Mesenchymal stem cell (in vitro differentiated cells and primary cell): ENCODE data around the gene PCNX4.
A peak's percentile ranks its signal among the peaks of the same experiment; 100 is the strongest.

Experiments used
- DNase-seq: peaks from one replicate; pipeline ENCODE4 v3.0.0-alpha.2; 2013
- H2AFZ ChIP-seq: one replicate; pipeline ENCODE4 v1.6.1; 2013; ENCODE audit warnings: low read depth, mild to moderate bottlenecking, control low read depth, inconsistent platforms, low read length, moderate library complexity
- H2AK5ac ChIP-seq: 2 replicates; pipeline ENCODE4 v1.6.1; 2013; ENCODE audit warnings: low read length, moderate library complexity, mild to moderate bottlenecking, inconsistent platforms; ENCODE audit not compliant: severe bottlenecking
- H2BK120ac ChIP-seq: one replicate; pipeline ENCODE4 v1.6.1; 2013; ENCODE audit warnings: low read depth, mild to moderate bottlenecking, inconsistent platforms, low read length, moderate library complexity
- H2BK12ac ChIP-seq, 2 experiments: one replicate each; pipeline ENCODE4 v1.6.1; 2013; ENCODE audit warnings: inconsistent platforms in 2 of 2, low read length in 2 of 2, mild to moderate bottlenecking in 2 of 2, moderate library complexity in 2 of 2, control low read depth in 1 of 2
- H2BK15ac ChIP-seq: one replicate; pipeline ENCODE4 v1.6.1; 2013; ENCODE audit warnings: mild to moderate bottlenecking, low read depth, inconsistent platforms; ENCODE audit not compliant: poor library complexity, severe bottlenecking
- H2BK5ac ChIP-seq: 2 replicates; pipeline ENCODE4 v1.6.1; 2013; ENCODE audit warnings: low read depth, mild to moderate bottlenecking, low read length, control low read depth, inconsistent platforms; ENCODE audit not compliant: poor library complexity, severe bottlenecking
- H3K14ac ChIP-seq, 2 experiments: one replicate each; pipeline ENCODE4 v1.6.1; 2013; ENCODE audit warnings: inconsistent platforms in 2 of 2, low read length in 2 of 2, control low read depth in 1 of 2, mild to moderate bottlenecking in 1 of 2, moderate library complexity in 1 of 2
- H3K18ac ChIP-seq, 2 experiments: one replicate each; pipeline ENCODE4 v1.6.1; 2013; ENCODE audit warnings: inconsistent platforms in 2 of 2, low read length in 2 of 2, control low read depth in 1 of 2, low read depth in 1 of 2, mild to moderate bottlenecking in 1 of 2
- H3K23ac ChIP-seq, 2 experiments: one replicate each; pipeline ENCODE4 v1.6.1; 2013; ENCODE audit warnings: inconsistent platforms in 2 of 2, low read length in 2 of 2, mild to moderate bottlenecking in 2 of 2, moderate library complexity in 2 of 2, control low read depth in 1 of 2
- H3K27ac ChIP-seq: 2 replicates; pipeline ENCODE4 v1.5.1; 2013; ENCODE audit warnings: mild to moderate bottlenecking, moderate library complexity, low read length, control low read depth, inconsistent platforms; ENCODE audit not compliant: poor library complexity, severe bottlenecking
- H3K27me3 ChIP-seq, 2 experiments: 2 replicates each; pipeline versions ENCODE4 v1.6.1 to v1.7.0; 2013; ENCODE audit warnings: low read length in 2 of 2, mild to moderate bottlenecking in 2 of 2, moderate library complexity in 2 of 2, control low read depth in 1 of 2, inconsistent platforms in 1 of 2; ENCODE audit not compliant: control insufficient read depth in 1 of 2, insufficient read depth in 1 of 2
- H3K36me3 ChIP-seq, 2 experiments: 2 replicates each; pipeline versions ENCODE4 v1.6.1 to v1.7.0; 2013; ENCODE audit warnings: low read length in 2 of 2, control low read depth in 1 of 2, inconsistent platforms in 1 of 2, low read depth in 1 of 2, mild to moderate bottlenecking in 1 of 2; ENCODE audit not compliant: insufficient read depth in 2 of 2, control insufficient read depth in 1 of 2
- H3K4ac ChIP-seq, 2 experiments: one replicate each; pipeline ENCODE4 v1.6.1; 2013; ENCODE audit warnings: inconsistent platforms in 2 of 2, low read length in 2 of 2, mild to moderate bottlenecking in 2 of 2, moderate library complexity in 2 of 2, control low read depth in 1 of 2, low read depth in 1 of 2
- H3K4me1 ChIP-seq: 2 replicates; pipeline ENCODE4 v1.6.1; 2013; ENCODE audit warnings: low read depth, low read length, control low read depth; ENCODE audit not compliant: control insufficient read depth, insufficient read depth
- H3K4me2 ChIP-seq: 2 replicates; pipeline ENCODE4 v1.6.1; 2013; ENCODE audit warnings: low read length, mild to moderate bottlenecking, inconsistent platforms; ENCODE audit not compliant: poor library complexity, severe bottlenecking
- H3K4me3 ChIP-seq, 2 experiments: 2 replicates each; pipeline versions ENCODE4 v1.5.1 to v1.7.0; 2013; ENCODE audit warnings: low read length in 2 of 2, mild to moderate bottlenecking in 2 of 2, control low read depth in 1 of 2, low read depth in 1 of 2; ENCODE audit not compliant: insufficient read depth in 1 of 2
- H3K79me1 ChIP-seq: replicated peaks from 2 replicates; pipeline ENCODE4 v1.6.1; 2013; ENCODE audit warnings: mild to moderate bottlenecking, control low read depth, low read length, inconsistent platforms; ENCODE audit not compliant: poor library complexity, severe bottlenecking
- H3K9ac ChIP-seq: 2 replicates; pipeline ENCODE4 v1.7.0; 2013; ENCODE audit warnings: mild to moderate bottlenecking, low read length, moderate library complexity
- H3K9me3 ChIP-seq: 2 replicates; pipeline ENCODE4 v1.7.0; 2013; ENCODE audit warnings: mild to moderate bottlenecking, low read length; ENCODE audit not compliant: control insufficient read depth
- H4K8ac ChIP-seq: one replicate; pipeline ENCODE4 v1.6.1; 2013; ENCODE audit warnings: inconsistent platforms, mild to moderate bottlenecking, low read length, moderate library complexity
- H4K91ac ChIP-seq: one replicate; pipeline ENCODE4 v1.6.1; 2013; ENCODE audit warnings: mild to moderate bottlenecking, low read length, inconsistent platforms
- WGBS: methylation state at CpG from one replicate; pipeline ENCODE4 v1.1.7; 2013; ENCODE audit warnings: mixed read lengths; 5-methylcytosine and 5-hydroxymethylcytosine counted together

PCNX4 gene

DNA sequence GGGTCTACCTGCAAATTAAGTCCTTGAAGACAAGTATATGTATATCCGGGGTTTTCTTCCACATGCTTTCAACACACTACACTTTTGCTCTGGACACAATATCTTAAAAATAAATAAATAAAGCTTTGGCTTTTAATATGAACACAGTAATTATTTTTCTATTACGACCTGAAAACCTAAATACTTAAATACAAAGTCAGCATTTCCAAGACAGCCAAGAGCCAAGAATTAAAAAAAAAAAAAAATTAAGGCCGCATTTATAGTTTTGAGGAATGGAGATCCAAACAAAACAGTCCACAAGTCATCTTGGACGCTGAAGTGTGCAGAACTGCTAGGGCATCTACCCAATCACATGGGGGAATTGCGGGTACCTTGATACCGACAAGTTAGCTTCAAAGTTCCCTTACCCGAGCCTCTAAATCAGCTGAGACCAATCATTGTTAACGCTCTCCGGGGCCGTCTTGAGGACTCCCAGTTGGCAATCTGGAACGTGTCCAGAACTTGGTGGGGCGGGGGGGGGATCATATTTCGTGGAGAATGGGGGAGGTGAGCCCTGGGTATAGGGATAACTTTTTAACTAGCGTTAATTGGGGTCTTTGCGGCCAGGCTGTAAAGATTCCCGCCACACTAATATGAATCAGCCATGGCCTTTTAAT is 731 bp upstream of the PCNX4 start:
- no peaks in the 10 kb centered on the region for H3K36me3 ChIP-seq
- H3K4me1 ChIP-seq, result peaks cover 3% of the 10 kb centered on the region
- H2BK5ac ChIP-seq, result no peak overlapping the region
- peak overlapping the region; percentile 78 for H3K4me2 ChIP-seq
- no peaks in the 10 kb centered on the region for H3K9me3 ChIP-seq
- H3K27me3 ChIP-seq, result no peaks in the 10 kb centered on the region
- no peak overlapping the region for H2AK5ac ChIP-seq
- peaks cover 2% of the 10 kb centered on the region for H3K79me1 ChIP-seq
- DNase-seq, result peak; percentile 75
- no peak overlapping the region for H3K14ac ChIP-seq
- no peak overlapping the region for H3K23ac ChIP-seq
- no peak overlapping the region for H2AFZ ChIP-seq
- H2BK120ac ChIP-seq, result peak overlapping the region; percentile 86
- H4K8ac ChIP-seq, result peak overlapping the region; percentile 66
- H4K91ac ChIP-seq, result peak overlapping the region; percentile 59
- H3K18ac ChIP-seq, result peak overlapping the region in 1 of 2 experiments; percentile 73
- H3K4me3 ChIP-seq, result peak overlapping the region; percentile 84 to 98
- no peak overlapping the region for H2BK12ac ChIP-seq
- 24% methylated on average over 10 of the region's 16 CpGs for WGBS
- H2BK15ac ChIP-seq, result no peak overlapping the region
- H3K27ac ChIP-seq, result peak overlapping the region; percentile 90
- peak overlapping the region; percentile 100 for H3K9ac ChIP-seq
- H3K4ac ChIP-seq, result no peak overlapping the region

- Histone ChIP-seq H3K4me1 (peaks cover 3% of the 10 kb centered on the region), H3K9ac (peak overlapping the region; percentile 100), H2BK12ac (no peak overlapping the region), H3K27ac (peak overlapping the region; percentile 90), H3K23ac (no peak overlapping the region), H3K27me3 (no peaks in the 10 kb centered on the region), H2AK5ac (peak overlapping the region; percentile 43), H3K14ac (peak overlapping the region in 1 of 2 experiments; percentile 28), H3K4me2 (peak overlapping the region; percentile 71), H2AFZ (no peak overlapping the region), H3K18ac (peak overlapping the region; percentile 80 to 96), H3K36me3 (peaks cover 0 to 5% of the 10 kb centered on the region in 2 experiments), H2BK15ac (peak overlapping the region; percentile 15), H3K4me3 (peak overlapping the region; percentile 84 to 98), H2BK5ac (peak overlapping the region; percentile 68), H4K91ac (no peak overlapping the region), H2BK120ac (peak overlapping the region; percentile 78), H3K79me1 (peaks cover 2% of the 10 kb centered on the region), H3K4ac (peak overlapping the region in 1 of 2 experiments; percentile 96), H3K9me3 (no peaks in the 10 kb centered on the region), H4K8ac (no peak overlapping the region)
- 0% methylated on average over 11 of the region's 14 CpGs for WGBS
- peak; percentile 54 for DNase-seq
Measured at GRCh38 chr14:60092526-60092920, 800 bp downstream of the PCNX4 start.

GRCh38 chr14:60093080-60093479 is 1.4 kb downstream of the PCNX4 start:
- Histone ChIP-seq H2BK5ac (peak overlapping the region; percentile 63), H2BK12ac (no peak overlapping the region), H3K4me3 (peak overlapping the region; percentile 40 to 98), H3K4me2 (peak overlapping the region; percentile 71), H2AK5ac (peak overlapping the region; percentile 50), H3K18ac (no peak overlapping the region), H4K8ac (no peak overlapping the region), H3K27me3 (no peaks in the 10 kb centered on the region), H3K23ac (no peak overlapping the region), H3K36me3 (peaks cover 4 to 11% of the 10 kb centered on the region in 2 experiments), H3K9me3 (no peaks in the 10 kb centered on the region), H4K91ac (no peak overlapping the region), H2BK15ac (no peak overlapping the region), H3K14ac (no peak overlapping the region), H3K79me1 (no peaks in the 10 kb centered on the region), H2BK120ac (no peak overlapping the region), H3K9ac (peak overlapping the region; percentile 100), H3K27ac (peak overlapping the region; percentile 90), H3K4ac (no peak overlapping the region), H2AFZ (no peak overlapping the region), H3K4me1 (peaks cover 5% of the 10 kb centered on the region)
- no CpG with 5 or more reads among the region's 3 CpGs for WGBS
- DNase-seq, result peak; percentile 38

DNA sequence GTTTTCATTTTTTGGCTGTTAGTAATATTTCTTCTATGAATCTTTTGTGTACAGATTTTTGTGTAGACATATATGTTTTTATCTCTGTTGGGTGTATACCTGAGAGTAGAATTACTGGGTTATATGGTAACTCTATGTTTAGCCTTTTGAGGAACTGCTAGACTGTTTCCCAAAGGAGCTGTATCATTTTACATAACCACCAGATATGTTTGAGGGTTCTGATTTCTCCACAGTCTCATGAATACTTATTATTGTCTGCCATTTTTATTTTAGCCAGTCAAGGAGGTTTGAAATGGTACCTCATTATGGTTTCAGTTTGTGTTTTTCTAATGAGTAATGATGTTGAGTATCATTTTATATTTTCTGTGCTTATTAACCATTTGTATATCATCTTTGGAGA is 1.9 kb downstream of the PCNX4 start:
- Histone ChIP-seq H2BK15ac (no peak overlapping the region), H3K4ac (no peak overlapping the region), H4K91ac (no peak overlapping the region), H3K9ac (peak overlapping the region; percentile 100), H4K8ac (no peak overlapping the region), H2AFZ (no peak overlapping the region), H2BK5ac (no peak overlapping the region), H2AK5ac (no peak overlapping the region), H3K4me2 (no peak overlapping the region), H3K4me3 (peak overlapping the region in 1 of 2 experiments; percentile 98), H3K36me3 (peaks cover 4 to 15% of the 10 kb centered on the region in 2 experiments), H3K14ac (no peak overlapping the region), H3K9me3 (no peaks in the 10 kb centered on the region), H3K23ac (no peak overlapping the region), H2BK120ac (no peak overlapping the region), H3K27me3 (no peaks in the 10 kb centered on the region), H3K18ac (no peak overlapping the region), H3K27ac (peak overlapping the region; percentile 65), H3K79me1 (no peaks in the 10 kb centered on the region), H2BK12ac (no peak overlapping the region), H3K4me1 (peaks cover 5% of the 10 kb centered on the region)
- DNase-seq, result no peak
